ENCODE measurements around the gene UTS2R.

UTS2R gene

GRCh38 chr17:82418001-82418986, 46.7 kb downstream of the UTS2R start, which contains the start of the genes HEXD and OGFOD3:
HEXD (plus strand) TSS chr17:82418347; CDS start chr17:82419800, 1,453 bp downstream.
OGFOD3 (minus strand) TSS chr17:82418586; CDS start chr17:82418485, 101 bp downstream.
- Histone ChIP-seq H3K36me3 (ENCODE audit: control insufficient read depth in 1 of 2, insufficient read depth in 2 of 2, low read length in 2 of 2) (peaks cover 0 to 13% of the 10 kb centered on the region in 2 donors), H3K9me3 (ENCODE audit: control insufficient read depth in 1 of 2, low read length in 2 of 2) (peaks cover 0 to 5% of the 10 kb centered on the region in 2 donors), H3K4me3 (ENCODE audit: low read depth in 1 of 2, low read length in 2 of 2) (peak within 1 kb of the TSS; percentile 82 to 90), H3K4me1 (ENCODE audit: control insufficient read depth in 1 of 2, insufficient read depth in 2 of 2, low read length in 2 of 2) (peaks cover 19 to 22% of the 10 kb centered on the region in 2 donors), H3K27me3 (ENCODE audit: control insufficient read depth in 1 of 2, insufficient read depth in 2 of 2, low read length in 2 of 2) (no peaks in the 10 kb centered on the region), H3K27ac (ENCODE audit: low read depth, low read length) (peak within 1 kb of the TSS; percentile 91), H3K9ac (ENCODE audit: low read depth in 1 of 2, low read length in 2 of 2) (peak within 1 kb of the TSS; percentile 64 to 90)

DNA sequence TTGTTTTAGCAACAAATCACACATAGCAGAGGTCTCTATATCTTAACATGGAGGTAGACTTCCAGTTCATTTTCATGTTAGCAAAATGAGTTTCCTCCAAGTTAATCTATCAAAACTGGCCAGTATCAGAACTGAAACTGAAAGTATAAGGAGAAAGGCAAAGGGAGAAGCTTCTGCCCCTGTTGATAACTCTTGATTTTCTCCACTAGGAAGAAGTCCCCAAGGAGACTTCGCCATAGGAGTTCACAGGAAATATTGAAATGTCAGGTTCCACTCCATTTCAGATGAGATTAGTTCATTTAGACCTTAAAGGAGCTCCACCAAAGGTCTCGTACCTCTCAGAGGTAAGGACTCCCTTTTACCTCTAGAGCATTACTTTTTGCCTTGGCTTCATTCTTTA, 48.0 kb downstream of the UTS2R start:
- H3K36me3 ChIP-seq (ENCODE audit: control insufficient read depth in 1 of 2, insufficient read depth in 2 of 2, low read length in 2 of 2), result peaks cover 0 to 13% of the 10 kb centered on the region in 2 donors
- peaks cover 18 to 19% of the 10 kb centered on the region in 2 donors for H3K4me1 ChIP-seq (ENCODE audit: control insufficient read depth in 1 of 2, insufficient read depth in 2 of 2, low read length in 2 of 2)
- no peaks in the 10 kb centered on the region for H3K27me3 ChIP-seq (ENCODE audit: control insufficient read depth in 1 of 2, insufficient read depth in 2 of 2, low read length in 2 of 2)
- H3K9ac ChIP-seq (ENCODE audit: low read depth in 1 of 2, low read length in 2 of 2), result peak overlapping the region; percentile 64 to 90
- H3K9me3 ChIP-seq (ENCODE audit: control insufficient read depth in 1 of 2, low read length in 2 of 2), result peaks cover 0 to 5% of the 10 kb centered on the region in 2 donors
- peak overlapping the region; percentile 82 to 90 for H3K4me3 ChIP-seq (ENCODE audit: low read depth in 1 of 2, low read length in 2 of 2)
- H3K27ac ChIP-seq (ENCODE audit: low read depth, low read length), result no peak overlapping the region

- Histone ChIP-seq H3K36me3 (ENCODE audit: control insufficient read depth in 1 of 2, insufficient read depth in 2 of 2, low read length in 2 of 2) (peaks cover 0 to 14% of the 10 kb centered on the region in 2 donors), H3K4me3 (ENCODE audit: low read depth in 1 of 2, low read length in 2 of 2) (no peak overlapping the region), H3K9me3 (ENCODE audit: control insufficient read depth in 1 of 2, low read length in 2 of 2) (peaks cover 0 to 5% of the 10 kb centered on the region in 2 donors), H3K4me1 (ENCODE audit: control insufficient read depth in 1 of 2, insufficient read depth in 2 of 2, low read length in 2 of 2) (peaks cover 7 to 10% of the 10 kb centered on the region in 2 donors), H3K9ac (ENCODE audit: low read depth in 1 of 2, low read length in 2 of 2) (no peak overlapping the region), H3K27ac (ENCODE audit: low read depth, low read length) (no peak overlapping the region), H3K27me3 (ENCODE audit: control insufficient read depth in 1 of 2, insufficient read depth in 2 of 2, low read length in 2 of 2) (no peaks in the 10 kb centered on the region)
Measured at GRCh38 chr17:82424001-82424862, 52.7 kb downstream of the UTS2R start.

- peaks cover 0 to 17% of the 10 kb centered on the region in 2 donors for H3K36me3 ChIP-seq (ENCODE audit: control insufficient read depth in 1 of 2, insufficient read depth in 2 of 2, low read length in 2 of 2)
- no peak overlapping the region for H3K27ac ChIP-seq (ENCODE audit: low read depth, low read length)
- no peak overlapping the region for H3K9ac ChIP-seq (ENCODE audit: low read depth in 1 of 2, low read length in 2 of 2)
- peaks cover 2 to 5% of the 10 kb centered on the region in 2 donors for H3K4me1 ChIP-seq (ENCODE audit: control insufficient read depth in 1 of 2, insufficient read depth in 2 of 2, low read length in 2 of 2)
- peaks cover 0 to 5% of the 10 kb centered on the region in 2 donors for H3K9me3 ChIP-seq (ENCODE audit: control insufficient read depth in 1 of 2, low read length in 2 of 2)
- no peak overlapping the region for H3K4me3 ChIP-seq (ENCODE audit: low read depth in 1 of 2, low read length in 2 of 2)
- no peaks in the 10 kb centered on the region for H3K27me3 ChIP-seq (ENCODE audit: control insufficient read depth in 1 of 2, insufficient read depth in 2 of 2, low read length in 2 of 2)
Measured at GRCh38 chr17:82424863-82425159, 53.2 kb downstream of the UTS2R start.
